Measurements from ENCODE around the gene THTPA. TPM values are rescaled to one million over a fixed set of nuclear protein-coding genes. Genes with fewer than 3 reads are reported as not detected.
"Not testable (repeated sequence)": the region's sequence is repeated elsewhere in the genome, so short reads cannot be mapped to it uniquely, and the experiment has no call there.

The THTPA gene
- total RNA-seq, 4 donors from 2014 or later, result 14.4 to 47.1 (median 25.2) TPM

DNA sequence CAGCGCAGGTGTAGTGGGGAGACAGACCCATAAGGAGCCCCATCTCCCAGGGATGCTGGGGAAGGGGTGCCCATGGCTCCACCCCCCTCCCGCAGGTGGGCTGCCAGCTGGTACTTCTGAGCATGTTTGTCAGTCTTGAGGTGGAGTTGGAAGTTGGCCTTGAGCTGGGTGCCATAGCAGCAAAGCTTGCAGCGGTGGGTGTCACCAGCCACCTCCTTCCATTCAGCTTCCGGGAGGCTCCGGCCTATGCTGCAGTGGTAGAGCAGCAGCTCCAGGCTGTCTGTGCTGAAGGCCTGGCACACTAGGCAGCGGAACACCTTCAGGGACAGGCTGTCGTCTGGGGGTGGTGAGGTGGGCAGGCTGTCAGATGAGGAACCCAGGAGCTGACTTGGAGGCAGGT is 23.4 kb upstream of the THTPA start:
- Histone ChIP-seq H3K9me3 (no peaks in the 10 kb centered on the region), H3K27me3 (no peaks in the 10 kb centered on the region), H3K4me3 (no peak overlapping the region), H3K4me1 (peaks cover 0 to 35% (median 6%) of the 10 kb centered on the region in 4 donors), H3K27ac (no peak overlapping the region), H3K36me3 (peaks cover 0 to 22% (median 0%) of the 10 kb centered on the region in 3 donors)
- TF ChIP-seq EP300 (IDR thresholded peaks at IDR 0.05) (no peak), POLR2A (IDR thresholded peaks at IDR 0.05) (no peak)
- TF ChIP-seq, protein P1, sequence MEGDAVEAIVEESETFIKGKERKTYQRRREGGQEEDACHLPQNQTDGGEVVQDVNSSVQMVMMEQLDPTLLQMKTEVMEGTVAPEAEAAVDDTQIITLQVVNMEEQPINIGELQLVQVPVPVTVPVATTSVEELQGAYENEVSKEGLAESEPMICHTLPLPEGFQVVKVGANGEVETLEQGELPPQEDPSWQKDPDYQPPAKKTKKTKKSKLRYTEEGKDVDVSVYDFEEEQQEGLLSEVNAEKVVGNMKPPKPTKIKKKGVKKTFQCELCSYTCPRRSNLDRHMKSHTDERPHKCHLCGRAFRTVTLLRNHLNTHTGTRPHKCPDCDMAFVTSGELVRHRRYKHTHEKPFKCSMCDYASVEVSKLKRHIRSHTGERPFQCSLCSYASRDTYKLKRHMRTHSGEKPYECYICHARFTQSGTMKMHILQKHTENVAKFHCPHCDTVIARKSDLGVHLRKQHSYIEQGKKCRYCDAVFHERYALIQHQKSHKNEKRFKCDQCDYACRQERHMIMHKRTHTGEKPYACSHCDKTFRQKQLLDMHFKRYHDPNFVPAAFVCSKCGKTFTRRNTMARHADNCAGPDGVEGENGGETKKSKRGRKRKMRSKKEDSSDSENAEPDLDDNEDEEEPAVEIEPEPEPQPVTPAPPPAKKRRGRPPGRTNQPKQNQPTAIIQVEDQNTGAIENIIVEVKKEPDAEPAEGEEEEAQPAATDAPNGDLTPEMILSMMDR (IDR thresholded peaks at IDR 0.05), result no peak
- DNase-seq (ENCODE audit: low spot score in 2 of 2), result no peak
- WGBS, 2 donors, result 97 to 100% methylated on average over 4 to 7 of the region's 7 CpGs

GRCh38 chr14:23533652-23534435 is 22.2 kb upstream of the THTPA start:
- H3K9me3 ChIP-seq, result no peaks in the 10 kb centered on the region
- no peaks in the 10 kb centered on the region for H3K27me3 ChIP-seq
- H3K4me3 ChIP-seq, result no peak overlapping the region
- no peak overlapping the region for H3K27ac ChIP-seq
- no peak for DNase-seq (ENCODE audit: low spot score in 2 of 2)
- TF ChIP-seq POLR2A (IDR thresholded peaks at IDR 0.05), result no peak
- TF ChIP-seq, protein P1 (IDR thresholded peaks at IDR 0.05), result no peak
- no peak for TF ChIP-seq EP300 (IDR thresholded peaks at IDR 0.05)
- H3K4me1 ChIP-seq, result peaks cover 0 to 31% (median 6%) of the 10 kb centered on the region in 4 donors
- WGBS, 2 donors, result 89 to 98% methylated on average over 8 to 10 of the region's 16 CpGs
- H3K36me3 ChIP-seq, result peaks cover 0 to 22% (median 0%) of the 10 kb centered on the region in 3 donors

DNA sequence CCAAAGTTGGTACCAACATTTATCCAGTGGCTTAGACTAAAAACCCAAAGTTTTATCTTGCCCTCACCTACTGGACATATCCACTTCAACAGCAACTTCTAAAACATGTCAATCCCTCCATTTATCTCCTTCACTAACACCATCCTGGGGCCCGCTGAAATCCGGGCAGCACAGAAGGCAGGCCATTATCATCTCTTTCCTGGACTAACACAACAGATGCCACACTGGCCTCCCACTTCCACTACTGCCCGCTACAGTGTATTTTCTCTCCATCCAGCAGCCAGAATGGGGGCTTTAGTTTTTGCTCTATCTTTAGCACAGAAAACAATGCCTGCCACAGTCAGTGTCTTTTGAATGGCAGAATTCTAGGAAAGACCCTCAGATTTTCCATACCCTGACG is 20.1 kb upstream of the THTPA start:
- TF ChIP-seq, protein P1 (IDR thresholded peaks at IDR 0.05), result no peak
- TF ChIP-seq POLR2A (IDR thresholded peaks at IDR 0.05), result no peak
- no peak for TF ChIP-seq EP300 (IDR thresholded peaks at IDR 0.05)
- no peaks in the 10 kb centered on the region for H3K27me3 ChIP-seq
- no peak overlapping the region for H3K27ac ChIP-seq
- WGBS, 2 donors, result 69 to 74% methylated on average over 4 of the region's 4 CpGs
- H3K4me3 ChIP-seq, result no peak overlapping the region
- no peak for DNase-seq (ENCODE audit: low spot score in 2 of 2)
- peaks cover 0 to 21% (median 4%) of the 10 kb centered on the region in 4 donors for H3K4me1 ChIP-seq
- H3K36me3 ChIP-seq, result peaks cover 0 to 22% (median 0%) of the 10 kb centered on the region in 3 donors
- H3K9me3 ChIP-seq, result no peaks in the 10 kb centered on the region

GRCh38 chr14:23536494-23536893 is 19.6 kb upstream of the THTPA start:
- H3K36me3 ChIP-seq, result peaks cover 0 to 22% (median 0%) of the 10 kb centered on the region in 3 donors
- no peaks in the 10 kb centered on the region for H3K27me3 ChIP-seq
- H3K27ac ChIP-seq, result no peak overlapping the region
- no peak for DNase-seq (ENCODE audit: low spot score in 2 of 2)
- no peak overlapping the region for H3K4me3 ChIP-seq
- H3K4me1 ChIP-seq, result peaks cover 0 to 15% (median 4%) of the 10 kb centered on the region in 4 donors
- WGBS, 2 donors, result 91 to 94% methylated on average over 2 of the region's 2 CpGs
- TF ChIP-seq, protein P1 (IDR thresholded peaks at IDR 0.05), result no peak
- TF ChIP-seq POLR2A (IDR thresholded peaks at IDR 0.05) (no peak), EP300 (IDR thresholded peaks at IDR 0.05) (no peak)
- no peaks in the 10 kb centered on the region for H3K9me3 ChIP-seq

DNA sequence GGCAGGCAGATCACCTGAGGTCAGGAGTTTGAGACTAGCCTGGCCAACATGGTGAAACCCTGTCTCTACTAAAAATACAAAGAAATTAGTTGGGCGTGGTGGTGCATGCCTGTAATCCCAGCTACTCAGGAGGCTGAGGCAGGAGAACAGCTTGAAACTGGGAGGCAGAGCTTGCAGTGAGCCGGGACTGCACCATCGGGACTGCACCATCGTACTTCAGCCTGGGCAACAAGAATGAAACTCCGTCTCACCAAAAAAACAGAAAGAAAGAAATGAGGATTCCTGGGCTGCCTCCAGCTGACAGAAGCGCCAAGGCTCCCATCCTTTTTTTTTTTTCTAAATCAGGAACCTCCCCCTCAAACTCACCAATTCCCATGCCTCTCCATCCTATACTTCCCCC is 19.2 kb upstream of the THTPA start:
- H3K27ac ChIP-seq; H3K9me3 ChIP-seq; DNase-seq (ENCODE audit: low spot score in 2 of 2); H3K4me3 ChIP-seq; H3K27me3 ChIP-seq: not testable (repeated sequence)
- peaks cover 0 to 22% (median 0%) of the 10 kb centered on the region in 3 donors for H3K36me3 ChIP-seq
- peaks cover 0 to 15% (median 4%) of the 10 kb centered on the region in 4 donors for H3K4me1 ChIP-seq
- WGBS, 2 donors, result 73 to 84% methylated on average over 6 of the region's 6 CpGs
